HEK293 (cell line): ENCODE data around the gene HHIPL1.

Experiments used
- CTCF ChIA-PET: fragments of 350-600 bp; formaldehyde crosslinking; extraction: SDS; loops from one replicate; lab custom pipeline; 2021; ENCODE audit warnings: antibody characterized with exemption; lab: Yijun Ruan, JAX
- POLR2A ChIA-PET: fragments of 300-600 bp; formaldehyde crosslinking; extraction: SDS; loops from one replicate; lab custom pipeline; 2020; ENCODE audit warnings: antibody characterized with exemption, inconsistent platforms; lab: Yijun Ruan, JAX
- H3K27ac ChIP-seq: fragments of 200-500 bp; sonication (Bioruptor generic); 2 replicates; pipeline ENCODE4 v1.5.1; 2014; ENCODE audit warnings: low read depth, low read length, control low read depth, inconsistent platforms; ENCODE audit errors: extremely low read depth
- H3K36me3 ChIP-seq, 2 experiments: fragments of 200-500 bp in 1 of 2; sonication (Bioruptor generic) in 1 of 2; 1 replicate in 1 of 2; 2 replicates in 1 of 2; pipeline ENCODE4 v1.5.1; 2014 to 2017; ENCODE audit warnings: inconsistent platforms in 2 of 2, low read length in 2 of 2; ENCODE audit not compliant: control insufficient read depth in 2 of 2, insufficient read depth in 1 of 2
- H3K4me1 ChIP-seq: fragments of 200-500 bp; sonication (Bioruptor generic); 2 replicates; pipeline ENCODE4 v1.5.1; 2014; ENCODE audit warnings: mild to moderate bottlenecking, low read length, inconsistent platforms; ENCODE audit not compliant: control insufficient read depth, insufficient read depth
- H3K4me3 ChIP-seq: 2 replicates; pipeline ENCODE4 v1.5.1; 2011; ENCODE audit warnings: low read depth, mild to moderate bottlenecking, control low read depth, low read length, moderate library complexity
- H3K9me3 ChIP-seq: fragments of 200-500 bp; sonication (Bioruptor generic); 2 replicates; pipeline ENCODE4 v1.5.1; 2014; ENCODE audit warnings: low read depth, low read length, inconsistent platforms; ENCODE audit not compliant: control insufficient read depth, insufficient read depth
- BCL11B ChIP-seq: fragments of 450-650 bp; formaldehyde crosslinking; IDR thresholded peaks from 2 replicates; pipeline ENCODE4 v1.5.1; 2016; ENCODE audit warnings: low read depth, missing biosample characterization, missing genetic modification characterization
- OVOL3 ChIP-seq: fragments of 450-650 bp; formaldehyde crosslinking; IDR thresholded peaks from 2 replicates; pipeline ENCODE4 v1.5.1; 2016; ENCODE audit warnings: missing biosample characterization, missing genetic modification characterization
- ZBTB20 ChIP-seq: fragments of 450-650 bp; formaldehyde crosslinking; IDR thresholded peaks from 2 replicates; pipeline ENCODE4 v1.5.1; 2016; ENCODE audit warnings: missing biosample characterization, missing genetic modification characterization
- ZBTB44 ChIP-seq: fragments of 450-650 bp; IDR thresholded peaks from 2 replicates; pipeline ENCODE4 v1.5.1; 2018; ENCODE audit warnings: missing biosample characterization, mild to moderate bottlenecking, missing genetic modification characterization
- ZNF140 ChIP-seq: fragments of 450-650 bp; formaldehyde crosslinking; IDR thresholded peaks from 2 replicates; pipeline ENCODE4 v1.5.1; 2016; ENCODE audit warnings: missing biosample characterization, missing genetic modification characterization
- ZNF24 ChIP-seq: fragments of 450-650 bp; formaldehyde crosslinking; IDR thresholded peaks from 2 replicates; pipeline ENCODE4 v1.5.1; 2016; ENCODE audit warnings: missing biosample characterization, missing genetic modification characterization
- ZNF26 ChIP-seq: fragments of 450-650 bp; formaldehyde crosslinking; IDR thresholded peaks from 2 replicates; pipeline ENCODE4 v1.5.1; 2016; ENCODE audit warnings: missing biosample characterization, missing genetic modification characterization
- ZNF37A ChIP-seq: fragments of 450-650 bp; IDR thresholded peaks from 2 replicates; pipeline ENCODE4 v1.5.1; 2018; ENCODE audit warnings: missing biosample characterization, missing genetic modification characterization
- ZNF518A ChIP-seq: fragments of 450-650 bp; formaldehyde crosslinking; conservative IDR thresholded peaks from 2 replicates; pipeline ENCODE4 v1.5.1; 2016; ENCODE audit warnings: low read depth, missing biosample characterization, missing genetic modification characterization
- ZNF600 ChIP-seq: fragments of 450-650 bp; formaldehyde crosslinking; IDR thresholded peaks from 2 replicates; pipeline ENCODE4 v1.5.1; 2016; ENCODE audit warnings: missing biosample characterization, missing genetic modification characterization
- ZNF621 ChIP-seq: fragments of 450-650 bp; formaldehyde crosslinking; IDR thresholded peaks from 2 replicates; pipeline ENCODE4 v1.5.1; 2017; ENCODE audit warnings: missing biosample characterization, missing genetic modification characterization
- ZNF645 ChIP-seq: fragments of 450-650 bp; formaldehyde crosslinking; IDR thresholded peaks from 2 replicates; pipeline ENCODE4; 2016; ENCODE audit warnings: missing biosample characterization, missing genetic modification characterization
- ZNF658 ChIP-seq: fragments of 450-650 bp; formaldehyde crosslinking; IDR thresholded peaks from 2 replicates; pipeline ENCODE4; 2016; ENCODE audit warnings: missing biosample characterization, missing genetic modification characterization
- ZNF830 ChIP-seq: fragments of 450-650 bp; IDR thresholded peaks from 2 replicates; pipeline ENCODE4 v1.5.0; 2018; ENCODE audit warnings: missing biosample characterization, missing genetic modification characterization, low read depth, mild to moderate bottlenecking, moderate library complexity
- ZSCAN18 ChIP-seq: fragments of 450-650 bp; formaldehyde crosslinking; IDR thresholded peaks from 2 replicates; pipeline ENCODE4 v1.5.1; 2016; ENCODE audit warnings: missing biosample characterization, missing genetic modification characterization

HHIPL1 gene

GRCh38 chr14:99673305-99674063 lies 28.6 kb downstream of the HHIPL1 start (continued):
- TF ChIP-seq ZNF26 (tag by site-specific recombination), result no peak

- Histone ChIP-seq H3K36me3 (no peaks in the 10 kb centered on the region), H3K27ac (no peak overlapping the region), H3K4me1 (no peaks in the 10 kb centered on the region), H3K9me3 (no peaks in the 10 kb centered on the region), H3K4me3 (no peak overlapping the region)
- ChIA-PET CTCF (interaction anchor here (0.5 kb wide), 1 partner anchor 271 kb away, joined by 4 read pairs; no protein-coding TSS in a partner anchor), POLR2A (no interaction called here)
- no peak for TF ChIP-seq ZNF830
- TF ChIP-seq ZBTB44, result no peak
Observed at GRCh38 chr14:99674064-99674650, 29.2 kb downstream of the HHIPL1 start.

- H3K4me3 ChIP-seq, result no peak overlapping the region
- ChIA-PET POLR2A (no interaction called here), CTCF (interaction anchor here (0.5 kb wide), 1 partner anchor 270 kb away, joined by 4 read pairs; no protein-coding TSS in a partner anchor)
- H3K9me3 ChIP-seq, result no peaks in the 10 kb centered on the region
- no peaks in the 10 kb centered on the region for H3K4me1 ChIP-seq
- no peak overlapping the region for H3K27ac ChIP-seq
- TF ChIP-seq ZNF658 (tag by site-specific recombination), result no peak
- no peak for TF ChIP-seq ZNF645 (tag by site-specific recombination)
- no peak for TF ChIP-seq ZNF600 (tag by site-specific recombination)
- TF ChIP-seq ZBTB20, result no peak
- no peak for TF ChIP-seq ZNF24
- TF ChIP-seq BCL11B (tag by site-specific recombination), result no peak
- TF ChIP-seq ZNF830, result no peak
- no peak for TF ChIP-seq ZSCAN18 (tag by site-specific recombination)
- no peak for TF ChIP-seq ZNF621 (tag by site-specific recombination)
- H3K36me3 ChIP-seq, result no peaks in the 10 kb centered on the region
Observed at GRCh38 chr14:99674776-99675381, 29.9 kb downstream of the HHIPL1 start.

GRCh38 chr14:99675382-99675835 lies 30.5 kb downstream of the HHIPL1 start:
- no peak overlapping the region for H3K4me3 ChIP-seq
- H3K9me3 ChIP-seq, result no peaks in the 10 kb centered on the region
- CTCF ChIA-PET, result no interaction called here
- no peak overlapping the region for H3K27ac ChIP-seq
- POLR2A ChIA-PET, result no interaction called here
- H3K4me1 ChIP-seq, result no peaks in the 10 kb centered on the region
- TF ChIP-seq ZNF140 (tag by site-specific recombination) (no peak), OVOL3 (no peak), ZNF518A (tag by site-specific recombination) (no peak), ZNF37A (tag by site-specific recombination) (no peak), ZNF621 (tag by site-specific recombination) (no peak)
- H3K36me3 ChIP-seq, result no peaks in the 10 kb centered on the region
